CD4-positive, alpha-beta T cell treated with Interleukin-12 subunit alpha and Interleukin-12 subunit beta, for 1 hour (primary cell): Measurements from ENCODE around the gene IFIT1B.
"Not testable (repeated sequence)": the region's sequence is repeated elsewhere in the genome, so short reads cannot be mapped to it uniquely, and the experiment has no call there.

ENCODE experiments used
- DNase-seq: peaks from one replicate; pipeline ENCODE4 v3.0.0-alpha.2; 2020

The IFIT1B gene

GRCh38 chr10:89377705-89378637 lies at the start of gene IFIT1B:
IFIT1B (plus strand) TSS chr10:89378056; CDS start chr10:89378136, 80 bp downstream.
- DNase-seq = no peak

GRCh38 chr10:89329151-89329550 lies 48.7 kb upstream of the IFIT1B start:
- no peak for DNase-seq

GRCh38 chr10:89330014-89330413 lies 47.8 kb upstream of the IFIT1B start:
- DNase-seq = not testable (repeated sequence)

- no peak for DNase-seq
Measured at GRCh38 chr10:89330537-89331212, 47.2 kb upstream of the IFIT1B start.

GRCh38 chr10:89331487-89332122 lies 46.3 kb upstream of the IFIT1B start:
- not testable (repeated sequence) for DNase-seq

- DNase-seq = peak; percentile 67
Measured at GRCh38 chr10:89332123-89332633, 45.7 kb upstream of the IFIT1B start.

GRCh38 chr10:89335226-89335625 lies 42.6 kb upstream of the IFIT1B start:
- no peak for DNase-seq

GRCh38 chr10:89336241-89336640 lies 41.6 kb upstream of the IFIT1B start:
- no peak for DNase-seq

GRCh38 chr10:89337484-89337883 lies 40.4 kb upstream of the IFIT1B start:
- DNase-seq = peak; percentile 47

GRCh38 chr10:89338713-89339112 lies 39.1 kb upstream of the IFIT1B start:
- DNase-seq = no peak

- DNase-seq = no peak
Measured at GRCh38 chr10:89339875-89340274, 38.0 kb upstream of the IFIT1B start.

GRCh38 chr10:89341649-89342048 lies 36.2 kb upstream of the IFIT1B start:
- DNase-seq = no peak

- DNase-seq = no peak
Measured at GRCh38 chr10:89342206-89342958, 35.5 kb upstream of the IFIT1B start.

- no peak for DNase-seq
Measured at GRCh38 chr10:89343089-89343767, 34.6 kb upstream of the IFIT1B start.

- no peak for DNase-seq
Measured at GRCh38 chr10:89344156-89344555, 33.7 kb upstream of the IFIT1B start.

- no peak for DNase-seq
Measured at GRCh38 chr10:89345367-89346000, 32.4 kb upstream of the IFIT1B start.

GRCh38 chr10:89346405-89347254 lies 31.2 kb upstream of the IFIT1B start:
- DNase-seq = no peak

- no peak for DNase-seq
Measured at GRCh38 chr10:89347701-89348457, 30.0 kb upstream of the IFIT1B start.

- DNase-seq = no peak
Measured at GRCh38 chr10:89348481-89348880, 29.4 kb upstream of the IFIT1B start.

GRCh38 chr10:89348975-89349374 lies 28.9 kb upstream of the IFIT1B start:
- no peak for DNase-seq
